HG03280 (cell line): ENCODE measurements around the gene DOCK11.

ENCODE experiments used
- ATAC-seq: cut with Tn5 transposase; IDR thresholded peaks from one replicate; pipeline ENCODE4 v1.9.1; 2021; ENCODE audit warnings: mild to moderate bottlenecking, moderate library complexity; ENCODE audit not compliant: unreplicated experiment

DOCK11 gene

GRCh38 chrX:118621081-118621759 lies 125.6 kb downstream of the DOCK11 start:
- no peak for ATAC-seq

- no peak for ATAC-seq
Measured at GRCh38 chrX:118623062-118623461, 127.4 kb downstream of the DOCK11 start.

- ATAC-seq = no peak
Measured at GRCh38 chrX:118626346-118626745, 130.7 kb downstream of the DOCK11 start.

- no peak for ATAC-seq
Measured at GRCh38 chrX:118627084-118627758, 131.6 kb downstream of the DOCK11 start.

- no peak for ATAC-seq
Measured at GRCh38 chrX:118630848-118631247, 135.2 kb downstream of the DOCK11 start.

GRCh38 chrX:118631586-118631985 lies 136.0 kb downstream of the DOCK11 start:
- ATAC-seq = no peak

- ATAC-seq = no peak
Measured at GRCh38 chrX:118632862-118633261, 137.2 kb downstream of the DOCK11 start.

GRCh38 chrX:118633530-118633929 lies 137.9 kb downstream of the DOCK11 start:
- no peak for ATAC-seq

GRCh38 chrX:118634336-118634735 lies 138.7 kb downstream of the DOCK11 start:
- ATAC-seq = no peak

- no peak for ATAC-seq
Measured at GRCh38 chrX:118637997-118638396, 142.4 kb downstream of the DOCK11 start.

- ATAC-seq = no peak
Measured at GRCh38 chrX:118644378-118644777, 148.8 kb downstream of the DOCK11 start.

GRCh38 chrX:118652717-118653116 lies 157.1 kb downstream of the DOCK11 start:
- ATAC-seq = no peak

GRCh38 chrX:118654331-118654730 lies 158.7 kb downstream of the DOCK11 start:
- ATAC-seq = no peak

- ATAC-seq = no peak
Measured at GRCh38 chrX:118655561-118656246, 160.1 kb downstream of the DOCK11 start.

- no peak for ATAC-seq
Measured at GRCh38 chrX:118657413-118657812, 161.8 kb downstream of the DOCK11 start.

GRCh38 chrX:118660085-118660484 lies 164.5 kb downstream of the DOCK11 start:
- ATAC-seq = no peak

- no peak for ATAC-seq
Measured at GRCh38 chrX:118665204-118665603, 169.6 kb downstream of the DOCK11 start.

GRCh38 chrX:118666521-118666920 lies 170.9 kb downstream of the DOCK11 start:
- no peak for ATAC-seq

GRCh38 chrX:118669435-118669834 lies 173.8 kb downstream of the DOCK11 start:
- ATAC-seq = no peak

GRCh38 chrX:118675326-118675965 lies 179.8 kb downstream of the DOCK11 start:
- ATAC-seq = no peak

- ATAC-seq = no peak
Measured at GRCh38 chrX:118675966-118676349, 180.3 kb downstream of the DOCK11 start.

- ATAC-seq = no peak
Measured at GRCh38 chrX:118677318-118677717, 181.7 kb downstream of the DOCK11 start.
